Measurements from ENCODE around the gene EIF2B4. TPM values are rescaled to one million over a fixed set of nuclear protein-coding genes. Genes with fewer than 3 reads are reported as not detected.
A peak's percentile ranks its signal among the peaks of the same experiment; 100 is the strongest.

The EIF2B4 gene
- total RNA-seq (10 to 100 TPM; 19.6 to 37.3 TPM), polyA plus RNA-seq (10 to 100 TPM; 37.3 to 55.4 TPM)
- long read RNA-seq, donor 1, transcript EIF2B4-209 (2 exons, 607 nt): major isoform, 15 of 27 reads
- long read RNA-seq, donor 1, partial matches to known transcripts: 5 of 27 reads
- long read RNA-seq, donor 1, other reads (novel, unspliced or antisense): 0 of 27 reads
- long read RNA-seq, donor 2, transcript EIF2B4-209 (2 exons, 607 nt): major isoform, 7 of 9 reads
- long read RNA-seq, donor 2, partial matches to known transcripts: 0 of 9 reads
- long read RNA-seq, donor 2, other reads (novel, unspliced or antisense): 0 of 9 reads
- long read RNA-seq, donor 3, transcript EIF2B4-209 (2 exons, 607 nt): major isoform, 5 of 9 reads
- long read RNA-seq, donor 3, partial matches to known transcripts: 0 of 9 reads
- long read RNA-seq, donor 3, other reads (novel, unspliced or antisense): 0 of 9 reads
- long read RNA-seq, donor 4, partial matches to known transcripts: 25 of 44 reads
- long read RNA-seq, donor 4, other reads (novel, unspliced or antisense): 14 of 44 reads
- long read RNA-seq, donor 5, full-length matches to known transcripts: 30 of 36 reads
- long read RNA-seq, donor 5, partial matches to known transcripts: 6 of 36 reads
- long read RNA-seq, donor 5, other reads (novel, unspliced or antisense): 0 of 36 reads

DNA sequence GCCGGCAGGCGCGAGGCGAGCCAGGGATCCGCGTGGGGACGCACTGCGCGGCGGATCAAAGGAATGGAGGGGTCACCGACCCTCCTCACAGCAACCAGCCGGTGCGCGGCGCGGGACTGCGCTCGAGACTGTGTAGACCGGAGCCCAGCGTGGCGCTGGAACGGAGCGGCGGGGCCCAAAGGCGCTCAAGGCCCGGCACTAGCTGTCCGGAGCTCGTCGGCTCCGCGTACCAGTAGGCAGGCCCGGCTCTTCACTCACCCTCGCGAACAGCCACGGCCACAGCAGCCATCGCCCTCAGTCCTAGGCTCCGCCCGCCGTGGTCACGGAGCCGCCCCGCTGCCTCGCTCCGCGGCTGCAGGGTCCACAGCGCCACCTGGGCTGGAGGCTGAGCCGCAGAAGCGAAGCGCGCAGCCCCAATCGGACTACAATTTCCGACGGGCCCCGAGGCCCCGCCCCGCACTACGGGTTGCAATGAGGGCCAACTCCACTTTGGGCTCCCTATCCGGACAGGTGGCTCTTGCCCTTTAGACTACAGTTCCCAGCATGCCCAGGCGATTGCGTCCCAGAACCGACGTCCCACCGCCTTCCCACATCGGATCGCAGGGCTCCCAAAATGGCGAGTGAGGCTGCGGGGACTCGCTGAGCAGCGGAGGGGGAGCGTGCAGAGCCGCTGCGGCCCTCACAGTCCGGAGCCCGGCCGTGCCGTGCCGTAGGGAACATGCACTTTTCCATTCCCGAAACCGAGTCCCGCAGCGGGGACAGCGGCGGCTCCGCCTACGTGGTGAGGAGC, at the start of gene EIF2B4, which contains the start of gene SNX17:
Gene EIF2B4, minus strand, starts transcription at position 313 of the 790 bp plus-strand sequence. Its CDS starts 24 bp downstream, at position 289.
Gene SNX17, plus strand, starts transcription at position 591 of the 790 bp plus-strand sequence. Its CDS starts 128 bp downstream, at position 719.
- ATAC-seq (ENCODE audit: insufficient read depth, low FRiP score) (peak; percentile 93), DNase-seq (peak; percentile 100)
- H3K27ac ChIP-seq (ENCODE audit: low read depth in 1 of 2, low read length in 1 of 2): peak within 1 kb of the TSS; percentile 92 to 95
- H3K9me3 ChIP-seq (ENCODE audit: control insufficient read depth in 4 of 4, insufficient read depth in 3 of 4, low read length in 3 of 4): no peaks in the 10 kb centered on the region
- H3K27me3 ChIP-seq (ENCODE audit: control insufficient read depth in 3 of 3, insufficient read depth in 3 of 3, low read length in 2 of 3): no peaks in the 10 kb centered on the region
- WGBS, 2 donors: 0% methylated on average over 80 to 85 of the region's 85 CpGs
- peak within 1 kb of the TSS; percentile 97 for H3K4me3 ChIP-seq
- peaks cover 2 to 15% (median 8%) of the 10 kb centered on the region in 5 donors for H3K4me1 ChIP-seq (ENCODE audit: control insufficient read depth in 5 of 5, insufficient read depth in 5 of 5, low read length in 5 of 5)
- peaks cover 24 to 51% (median 42%) of the 10 kb centered on the region in 4 donors for H3K36me3 ChIP-seq (ENCODE audit: control insufficient read depth in 4 of 4, insufficient read depth in 4 of 4, low read length in 4 of 4)
- peak within 1 kb of the TSS; percentile 80 to 88 for H3K9ac ChIP-seq (ENCODE audit: insufficient read depth in 1 of 2, low read length in 2 of 2)
- TF ChIP-seq, protein P1, sequence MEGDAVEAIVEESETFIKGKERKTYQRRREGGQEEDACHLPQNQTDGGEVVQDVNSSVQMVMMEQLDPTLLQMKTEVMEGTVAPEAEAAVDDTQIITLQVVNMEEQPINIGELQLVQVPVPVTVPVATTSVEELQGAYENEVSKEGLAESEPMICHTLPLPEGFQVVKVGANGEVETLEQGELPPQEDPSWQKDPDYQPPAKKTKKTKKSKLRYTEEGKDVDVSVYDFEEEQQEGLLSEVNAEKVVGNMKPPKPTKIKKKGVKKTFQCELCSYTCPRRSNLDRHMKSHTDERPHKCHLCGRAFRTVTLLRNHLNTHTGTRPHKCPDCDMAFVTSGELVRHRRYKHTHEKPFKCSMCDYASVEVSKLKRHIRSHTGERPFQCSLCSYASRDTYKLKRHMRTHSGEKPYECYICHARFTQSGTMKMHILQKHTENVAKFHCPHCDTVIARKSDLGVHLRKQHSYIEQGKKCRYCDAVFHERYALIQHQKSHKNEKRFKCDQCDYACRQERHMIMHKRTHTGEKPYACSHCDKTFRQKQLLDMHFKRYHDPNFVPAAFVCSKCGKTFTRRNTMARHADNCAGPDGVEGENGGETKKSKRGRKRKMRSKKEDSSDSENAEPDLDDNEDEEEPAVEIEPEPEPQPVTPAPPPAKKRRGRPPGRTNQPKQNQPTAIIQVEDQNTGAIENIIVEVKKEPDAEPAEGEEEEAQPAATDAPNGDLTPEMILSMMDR (IDR thresholded peaks at IDR 0.05; ENCODE audit: control extremely low read depth, extremely low read depth): peak; percentile 86

DNA sequence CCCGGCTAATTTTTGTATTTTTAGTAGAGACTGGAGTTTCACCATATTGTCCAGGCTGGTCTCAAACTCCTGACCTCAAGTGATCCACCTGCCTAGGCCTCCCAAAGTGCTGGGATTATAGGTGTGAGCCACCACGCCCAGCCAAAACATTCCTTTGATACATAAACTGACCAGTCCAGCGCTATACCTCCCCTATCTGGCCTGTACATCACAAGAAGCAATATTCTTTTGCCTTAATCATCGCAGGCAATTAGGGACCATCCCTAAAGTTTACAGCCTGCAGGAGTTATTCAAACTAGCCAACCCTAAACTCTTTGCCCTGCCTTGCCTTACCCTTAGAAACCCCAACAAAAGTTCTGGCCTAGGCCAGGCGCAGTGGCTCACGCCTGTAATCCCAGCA, 46.0 kb upstream of the EIF2B4 start:
- TF ChIP-seq, protein P1 (IDR thresholded peaks at IDR 0.05; ENCODE audit: control extremely low read depth, extremely low read depth): no peak
- Histone ChIP-seq H3K27me3 (ENCODE audit: control insufficient read depth in 3 of 3, insufficient read depth in 3 of 3, low read length in 2 of 3) (no peaks in the 10 kb centered on the region), H3K4me3 (no peak overlapping the region), H3K9ac (ENCODE audit: insufficient read depth in 1 of 2, low read length in 2 of 2) (no peak overlapping the region), H3K27ac (ENCODE audit: low read depth in 1 of 2, low read length in 1 of 2) (no peak overlapping the region), H3K9me3 (ENCODE audit: control insufficient read depth in 4 of 4, insufficient read depth in 3 of 4, low read length in 3 of 4) (no peaks in the 10 kb centered on the region), H3K4me1 (ENCODE audit: control insufficient read depth in 5 of 5, insufficient read depth in 5 of 5, low read length in 5 of 5) (no peaks in the 10 kb centered on the region), H3K36me3 (ENCODE audit: control insufficient read depth in 4 of 4, insufficient read depth in 4 of 4, low read length in 4 of 4) (no peaks in the 10 kb centered on the region)
- DNase-seq (no peak), ATAC-seq (ENCODE audit: insufficient read depth, low FRiP score) (no peak)
- 97% methylated on average over 6 of the region's 6 CpGs for WGBS, 2 donors

DNA sequence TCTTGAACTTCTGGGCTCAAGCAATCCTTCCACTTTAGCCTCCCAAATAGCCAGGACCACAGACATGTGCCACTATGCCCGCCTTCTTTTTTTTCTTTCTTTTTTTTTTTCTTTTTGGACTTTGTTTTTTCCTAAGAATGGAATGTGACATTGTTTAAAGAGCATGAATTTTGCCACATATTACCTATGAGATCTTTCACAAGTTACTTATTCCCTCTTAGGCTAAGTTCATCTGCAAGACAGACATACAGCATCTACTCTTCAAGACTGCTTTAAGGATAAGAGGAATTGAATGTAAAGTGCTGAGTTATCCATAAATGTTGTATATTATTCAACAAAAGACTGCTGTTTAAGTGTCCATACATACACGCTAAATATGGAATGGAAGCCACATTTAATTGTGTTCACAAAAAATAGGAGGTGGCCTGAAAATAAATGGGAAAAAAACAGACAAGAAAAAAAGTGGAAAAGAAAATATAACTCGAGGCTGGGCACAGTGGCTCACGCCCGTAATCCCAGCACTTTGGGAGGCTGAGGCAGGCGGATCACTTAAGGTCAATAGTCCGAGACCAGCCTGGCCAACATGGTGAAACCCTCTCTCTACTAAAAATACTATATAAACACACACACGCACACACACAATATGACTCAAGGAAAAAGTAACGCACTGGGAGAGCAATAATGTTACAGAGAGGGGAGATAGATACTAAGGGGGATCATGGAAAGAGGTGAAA, 42.4 kb upstream of the EIF2B4 start:
- peaks cover 0 to 16% (median 4%) of the 10 kb centered on the region in 5 donors for H3K4me1 ChIP-seq (ENCODE audit: control insufficient read depth in 5 of 5, insufficient read depth in 5 of 5, low read length in 5 of 5)
- H3K27ac ChIP-seq (ENCODE audit: low read depth in 1 of 2, low read length in 1 of 2): no peak overlapping the region
- 91 to 92% methylated on average over 9 of the region's 9 CpGs for WGBS, 2 donors

More for the DNA sequence above, 42.4 kb upstream of the EIF2B4 start:
- no peak overlapping the region for H3K9ac ChIP-seq (ENCODE audit: insufficient read depth in 1 of 2, low read length in 2 of 2)
- TF ChIP-seq, protein P1 (IDR thresholded peaks at IDR 0.05; ENCODE audit: control extremely low read depth, extremely low read depth): no peak
- H3K4me3 ChIP-seq: no peak overlapping the region
- no peaks in the 10 kb centered on the region for H3K9me3 ChIP-seq (ENCODE audit: control insufficient read depth in 4 of 4, insufficient read depth in 3 of 4, low read length in 3 of 4)
- H3K36me3 ChIP-seq (ENCODE audit: control insufficient read depth in 4 of 4, insufficient read depth in 4 of 4, low read length in 4 of 4): peaks cover 0 to under 1% (median 0%) of the 10 kb centered on the region in 4 donors
- H3K27me3 ChIP-seq (ENCODE audit: control insufficient read depth in 3 of 3, insufficient read depth in 3 of 3, low read length in 2 of 3): no peaks in the 10 kb centered on the region
- DNase-seq (no peak), ATAC-seq (ENCODE audit: insufficient read depth, low FRiP score) (no peak)
